NB4 (cell line): ENCODE data around the gene OBSCN.

Source experiments
- DNase-seq: peaks from one replicate; pipeline ENCODE4 v3.0.0; 2010; ENCODE audit warnings: low read depth
- H3K4me3 ChIP-seq: one replicate; pipeline ENCODE4 v1.5.1; 2011; ENCODE audit warnings: mild to moderate bottlenecking, low read depth, low read length, moderate library complexity
- CTCF ChIP-seq: IDR thresholded peaks from one replicate; pipeline ENCODE4 v1.5.1; 2012; ENCODE audit warnings: low read depth, low read length
- MYC ChIP-seq: IDR thresholded peaks from 2 replicates; pipeline ENCODE4 v1.6.1; 2011; ENCODE audit warnings: low read depth, low read length
- POLR2A ChIP-seq: IDR thresholded peaks from 2 replicates; pipeline ENCODE4 v1.6.1; 2011; ENCODE audit warnings: mild to moderate bottlenecking; ENCODE audit not compliant: insufficient read length; ENCODE audit errors: extremely low read depth
- TF ChIP-seq, protein P1 (sequence below): IDR thresholded peaks from 2 replicates; pipeline ENCODE4 v1.6.1; 2011; ENCODE audit warnings: low read depth, low read length

OBSCN gene

DNA sequence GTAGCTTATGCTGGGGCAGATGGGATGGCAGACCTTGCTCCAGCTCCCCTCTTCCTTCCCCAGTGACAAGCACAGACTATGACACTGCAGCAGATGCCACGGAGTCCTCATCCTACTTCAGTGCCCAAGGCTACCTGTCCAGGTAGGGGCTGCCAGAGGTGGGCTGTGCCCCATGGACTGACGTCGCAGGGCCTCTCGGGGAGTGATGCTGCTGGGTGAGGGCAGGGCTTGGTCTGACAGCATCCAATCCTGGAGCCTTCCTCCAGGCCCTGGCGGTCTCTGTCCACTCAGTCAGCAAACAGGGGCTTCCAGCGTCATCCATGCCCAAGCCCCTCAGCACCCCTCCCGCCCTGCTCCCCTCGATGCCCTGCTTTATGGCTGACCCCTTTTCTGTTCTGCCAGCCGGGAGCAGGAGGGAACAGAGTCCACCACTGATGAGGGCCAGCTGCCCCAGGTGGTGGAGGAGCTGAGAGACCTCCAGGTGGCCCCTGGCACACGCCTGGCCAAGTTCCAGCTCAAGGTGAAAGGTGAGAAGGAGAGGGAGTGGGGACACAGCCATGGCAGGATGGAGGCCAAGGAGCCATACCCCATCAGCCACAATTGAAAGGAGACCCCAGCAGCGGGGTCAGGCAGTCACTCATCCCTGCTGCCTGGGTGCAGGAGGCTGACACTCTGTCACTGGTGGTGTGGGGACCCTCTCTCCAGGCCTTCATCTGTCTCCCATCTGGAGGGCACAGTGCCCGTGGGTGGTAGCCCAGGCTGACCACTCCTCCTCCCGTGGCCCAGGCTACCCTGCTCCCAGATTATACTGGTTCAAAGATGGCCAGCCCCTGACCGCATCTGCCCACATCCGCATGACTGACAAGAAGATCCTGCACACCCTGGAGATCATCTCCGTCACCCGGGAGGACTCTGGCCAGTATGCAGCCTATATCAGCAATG is 125.2 kb downstream of the OBSCN start:
- no peak for DNase-seq
- H3K4me3 ChIP-seq = no peak overlapping the region
- TF ChIP-seq CTCF = no peak
- TF ChIP-seq, protein P1, sequence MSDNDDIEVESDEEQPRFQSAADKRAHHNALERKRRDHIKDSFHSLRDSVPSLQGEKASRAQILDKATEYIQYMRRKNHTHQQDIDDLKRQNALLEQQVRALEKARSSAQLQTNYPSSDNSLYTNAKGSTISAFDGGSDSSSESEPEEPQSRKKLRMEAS = no peak
- TF ChIP-seq POLR2A = no peak
- no peak for TF ChIP-seq MYC

DNA sequence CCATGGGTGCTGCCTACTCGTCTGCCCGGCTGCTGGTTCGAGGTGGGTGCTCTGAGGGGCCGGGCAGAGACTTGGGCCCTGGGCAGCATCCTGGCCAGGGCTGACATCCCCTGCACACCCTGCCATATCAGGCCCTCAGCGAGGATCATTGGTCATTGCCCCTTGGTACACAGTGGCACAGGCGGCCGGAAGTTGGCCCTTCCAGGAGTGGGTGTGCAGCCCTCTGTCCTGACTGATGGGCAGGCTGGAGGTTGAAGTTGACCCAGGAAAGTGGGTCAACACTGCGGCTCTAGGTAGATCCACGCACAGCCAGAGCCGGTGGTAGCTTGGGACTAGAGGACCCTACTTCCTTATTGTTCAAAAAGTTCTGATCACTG is 125.9 kb downstream of the OBSCN start:
- DNase-seq = no peak
- H3K4me3 ChIP-seq = no peak overlapping the region
- TF ChIP-seq CTCF (no peak), MYC (no peak), POLR2A (no peak)
- TF ChIP-seq, protein P1 = no peak

GRCh38 chr1:228334226-228334935 is 126.5 kb downstream of the OBSCN start:
- TF ChIP-seq POLR2A (no peak), CTCF (no peak), MYC (no peak)
- TF ChIP-seq, protein P1 = no peak
- DNase-seq = no peak
- H3K4me3 ChIP-seq = no peak overlapping the region

DNA sequence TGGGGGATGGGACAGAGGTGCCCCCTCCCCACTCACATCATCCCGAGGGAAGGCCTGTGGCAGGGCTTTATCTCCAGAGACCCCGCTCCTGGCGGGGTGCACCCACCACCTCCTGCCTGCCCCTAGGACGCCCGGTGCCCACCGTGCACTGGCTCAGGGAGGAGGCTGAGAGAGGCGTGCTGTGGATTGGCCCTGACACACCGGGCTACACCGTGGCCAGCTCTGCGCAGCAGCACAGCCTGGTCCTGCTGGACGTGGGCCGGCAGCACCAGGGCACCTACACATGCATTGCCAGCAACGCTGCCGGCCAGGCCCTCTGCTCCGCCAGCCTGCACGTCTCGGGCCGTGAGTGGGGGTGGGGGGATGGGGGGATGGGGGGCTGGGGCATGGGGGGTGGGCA is 127.1 kb downstream of the OBSCN start:
- DNase-seq = no peak
- H3K4me3 ChIP-seq = no peak overlapping the region
- TF ChIP-seq MYC = no peak
- TF ChIP-seq, protein P1 = no peak
- no peak for TF ChIP-seq POLR2A
- no peak for TF ChIP-seq CTCF

GRCh38 chr1:228335406-228336307 is 127.8 kb downstream of the OBSCN start:
- DNase-seq = no peak
- no peak overlapping the region for H3K4me3 ChIP-seq
- TF ChIP-seq MYC = no peak
- TF ChIP-seq CTCF = no peak
- TF ChIP-seq, protein P1 = no peak
- TF ChIP-seq POLR2A = no peak
